PC-3 (cell line): ENCODE results near the gene USP38. TPM values are rescaled to one million over a fixed set of nuclear protein-coding genes. Genes with fewer than 3 reads are reported as not detected.

Experiments used
- ATAC-seq: fragments of 200-7000 bp; cut with Tn5 transposase; 2 replicates; pipeline ENCODE4 v1.9.1; 2020; ENCODE audit warnings: mild to moderate bottlenecking, moderate library complexity
- BruUV-seq: library from RNA; stranded (reverse); fragments of 400-500 nt; replicated peaks from 2 replicates; lab custom pipeline; 2021; lab: Mats Ljungman, UMichigan
- CTCF ChIA-PET: fragments of 300-600 bp; sonication (Branson Sonifier 250); formaldehyde crosslinking; loops from one replicate; lab custom pipeline; 2022; ENCODE audit warnings: antibody characterized with exemption; lab: Charles Lee
- POLR2A ChIA-PET: fragments of 300-600 bp; sonication (Branson Sonifier 250); formaldehyde crosslinking; loops from one replicate; lab custom pipeline; 2022; ENCODE audit warnings: antibody characterized with exemption; ENCODE audit not compliant: unreplicated experiment; lab: Charles Lee
- DNase-seq: peaks from one replicate; pipeline ENCODE4 v3.0.0-alpha.2; 2015
- H2AFZ ChIP-seq: fragments of 300-600 bp; sonication (generic); 2 replicates; pipeline ENCODE4 v1.6.0; 2016; ENCODE audit warnings: antibody characterized with exemption, low read length
- H3F3A ChIP-seq: fragments of 300-600 bp; sonication (generic); one replicate; pipeline ENCODE4 v1.6.0; 2017; ENCODE audit warnings: antibody characterized with exemption, low read length, control low read depth, mild to moderate bottlenecking; ENCODE audit not compliant: unreplicated experiment
- H3K27ac ChIP-seq: fragments of 300-600 bp; sonication (generic); 2 replicates; pipeline ENCODE4 v1.5.1; 2016; ENCODE audit warnings: mild to moderate bottlenecking, low read length
- H3K27me3 ChIP-seq: fragments of 300-600 bp; sonication (generic); 2 replicates; pipeline ENCODE4 v1.6.1; 2016; ENCODE audit warnings: low read length, mixed read lengths
- H3K36me3 ChIP-seq: fragments of 300-600 bp; sonication (generic); 2 replicates; pipeline ENCODE4 v1.6.1; 2016; ENCODE audit warnings: low read depth, mixed run types, low read length, mixed read lengths
- H3K4me1 ChIP-seq: fragments of 300-600 bp; sonication (generic); 2 replicates; pipeline ENCODE4 v1.5.1; 2016; ENCODE audit warnings: low read length; ENCODE audit not compliant: insufficient read depth
- H3K4me2 ChIP-seq: fragments of 300-600 bp; sonication (generic); 2 replicates; pipeline ENCODE4 v1.6.0; 2016; ENCODE audit warnings: low read length
- H3K4me3 ChIP-seq: fragments of 300-600 bp; sonication (generic); 2 replicates; pipeline ENCODE4 v1.5.1; 2016; ENCODE audit warnings: mild to moderate bottlenecking, low read length, mixed read lengths
- H3K79me2 ChIP-seq: fragments of 300-600 bp; sonication (generic); 2 replicates; pipeline ENCODE4 v1.6.1; 2017; ENCODE audit warnings: low read length, mixed read lengths
- H3K9ac ChIP-seq: fragments of 300-600 bp; sonication (generic); 2 replicates; pipeline ENCODE4 v1.6.0; 2016; ENCODE audit warnings: mild to moderate bottlenecking, low read length
- H3K9me2 ChIP-seq: fragments of 300-600 bp; sonication (generic); replicated peaks from 2 replicates; pipeline ENCODE4 v1.6.1; 2016; ENCODE audit warnings: mixed run types, low read length, mixed read lengths
- H3K9me3 ChIP-seq: fragments of 300-600 bp; sonication (generic); 2 replicates; pipeline ENCODE4 v1.6.1; 2016; ENCODE audit warnings: low read length, mixed read lengths
- H4K20me1 ChIP-seq: fragments of 300-600 bp; sonication (generic); 2 replicates; pipeline ENCODE4 v1.6.1; 2016; ENCODE audit warnings: low read length, mixed read lengths
- CTCF ChIP-seq: fragments of 300-600 bp; sonication (generic); conservative IDR thresholded peaks from 2 replicates; pipeline ENCODE4 v1.5.1; 2017; ENCODE audit warnings: antibody characterized with exemption, low read depth, mild to moderate bottlenecking, low read length
- EZH2 ChIP-seq: fragments of 300-600 bp; sonication (generic); IDR thresholded peaks from one replicate; pipeline ENCODE4 v1.6.1; 2017; ENCODE audit warnings: antibody characterized with exemption, mild to moderate bottlenecking, low read length; ENCODE audit not compliant: unreplicated experiment
- EZH2phosphoT487 ChIP-seq: fragments of 300-600 bp; sonication (generic); IDR thresholded peaks from 2 replicates; pipeline ENCODE4 v1.6.1; 2018; ENCODE audit warnings: mild to moderate bottlenecking, antibody characterized with exemption, low read length, borderline replicate concordance
- intact Hi-C: fragments of 100-400 bp; cut with micrococcal nuclease; formaldehyde crosslinking; loops from 2 replicates; pipeline ENCODE4 v1.9.0; 2023
- total RNA-seq: library from RNA; depleted of rRNA; stranded (reverse); fragments of >200 nt; gene quantifications from 2 replicates; pipeline ENCODE4 v1.2.3, GENCODE V29; 2014

The USP38 gene
- total RNA-seq, 1 experiment from 2014 or later: 21.5 TPM

GRCh38 chr4:143189528-143189927 lies 4.8 kb downstream of the USP38 start:
- ChIA-PET POLR2A (no interaction called here), CTCF (no interaction called here)
- intact Hi-C loops: loop anchor here (5.0 kb wide), 1 partner anchor 148 kb away; the partner anchor contains the start of gene GAB1
- ATAC-seq: no peak
- no peaks in the 10 kb centered on the region for H3F3A ChIP-seq
- DNase-seq: no peak
- peaks cover 90% of the 10 kb centered on the region for H3K79me2 ChIP-seq
- peaks cover 18% of the 10 kb centered on the region for H3K4me1 ChIP-seq
- H2AFZ ChIP-seq: no peak overlapping the region
- BruUV-seq: no TSS peak
- TF ChIP-seq EZH2phosphoT487 (no peak), CTCF (no peak)
- peaks cover 33% of the 10 kb centered on the region for H3K36me3 ChIP-seq
- H3K27ac ChIP-seq: no peak overlapping the region
- no peak overlapping the region for H3K9ac ChIP-seq
- H3K9me2 ChIP-seq: no peaks in the 10 kb centered on the region
- H3K4me3 ChIP-seq: peak overlapping the region; percentile 94; the same call in 1 of the 2 replicates
- no peaks in the 10 kb centered on the region for H3K9me3 ChIP-seq
- H3K4me2 ChIP-seq: peak overlapping the region; percentile 80
- no peaks in the 10 kb centered on the region for H3K27me3 ChIP-seq
- peaks cover 50% of the 10 kb centered on the region for H4K20me1 ChIP-seq

DNA sequence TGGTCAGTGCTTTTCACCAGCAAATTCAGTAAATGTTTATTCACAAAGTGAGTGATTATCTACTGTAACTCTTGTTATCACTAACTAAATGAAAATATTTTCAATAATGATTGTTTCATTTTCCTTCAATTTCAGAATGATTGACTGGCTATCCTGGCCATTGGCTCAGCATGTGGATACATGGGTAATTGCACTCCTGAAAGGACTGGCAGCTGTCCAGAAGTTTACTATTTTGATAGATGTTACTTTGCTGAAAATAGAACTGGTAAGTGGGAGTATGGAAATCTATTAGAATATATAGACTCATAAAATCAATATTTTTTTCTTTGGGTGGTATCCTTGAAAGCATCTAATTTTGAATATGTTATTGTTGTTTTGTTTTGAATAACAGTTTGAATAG lies 10.9 kb downstream of the USP38 start:
- H2AFZ ChIP-seq: no peak overlapping the region
- H3F3A ChIP-seq: no peaks in the 10 kb centered on the region
- H4K20me1 ChIP-seq: 0 out of 2 replicates have a peak, but pooled peaks cover 4% of the 10 kb centered on the region
- peaks cover 33% of the 10 kb centered on the region for H3K79me2 ChIP-seq
- BruUV-seq: no TSS peak
- H3K36me3 ChIP-seq: peaks cover 56% of the 10 kb centered on the region
- DNase-seq: no peak
- POLR2A ChIA-PET: no interaction called here
- intact Hi-C loops: no loop called here
- no peak overlapping the region for H3K27ac ChIP-seq
- ATAC-seq: no peak
- no peaks in the 10 kb centered on the region for H3K9me3 ChIP-seq
- H3K4me2 ChIP-seq: no peak overlapping the region
- H3K9ac ChIP-seq: no peak overlapping the region
- no peaks in the 10 kb centered on the region for H3K27me3 ChIP-seq
- no peaks in the 10 kb centered on the region for H3K4me1 ChIP-seq
- no peaks in the 10 kb centered on the region for H3K9me2 ChIP-seq
- CTCF ChIA-PET: no interaction called here
- no peak overlapping the region for H3K4me3 ChIP-seq
- TF ChIP-seq EZH2phosphoT487: no peak
- no peak for TF ChIP-seq EZH2
- no peak for TF ChIP-seq CTCF

DNA sequence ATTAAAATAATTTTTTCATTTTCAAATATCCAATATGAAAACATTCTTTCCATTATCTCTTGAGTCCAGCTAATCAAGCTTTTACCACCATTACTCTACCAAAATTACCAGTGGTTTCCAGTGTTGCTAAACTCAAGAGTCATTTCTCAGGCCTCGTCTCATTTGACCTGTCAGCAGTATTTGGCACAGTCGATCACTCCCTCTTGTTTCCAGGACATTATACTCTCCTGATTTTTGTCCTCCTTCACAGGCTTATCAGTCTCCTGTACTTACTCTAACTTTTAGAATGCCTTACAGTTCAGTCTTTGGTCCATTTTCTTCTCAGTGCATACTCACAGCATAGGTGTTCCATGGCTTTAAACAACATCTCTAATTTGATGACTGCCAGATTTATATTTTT lies 11.6 kb downstream of the USP38 start:
- Histone ChIP-seq H3K4me3 (no peak overlapping the region), H3F3A (no peaks in the 10 kb centered on the region), H3K27ac (no peak overlapping the region), H3K36me3 (peaks cover 53% of the 10 kb centered on the region), H3K9ac (no peak overlapping the region), H3K9me2 (no peaks in the 10 kb centered on the region), H2AFZ (no peak overlapping the region), H3K4me2 (no peak overlapping the region), H3K9me3 (no peaks in the 10 kb centered on the region), H3K27me3 (no peaks in the 10 kb centered on the region), H3K4me1 (no peaks in the 10 kb centered on the region), H4K20me1 (no peaks in the 10 kb centered on the region), H3K79me2 (peaks cover 25% of the 10 kb centered on the region)
- POLR2A ChIA-PET: no interaction called here
- BruUV-seq: no TSS peak
- CTCF ChIA-PET: no interaction called here
- DNase-seq (no peak), ATAC-seq (no peak)
- no peak for TF ChIP-seq EZH2
- TF ChIP-seq CTCF: no peak
- TF ChIP-seq EZH2phosphoT487: no peak
- intact Hi-C loops: no loop called here
